ENCODE measurements around the gene DUSP3. TPM values are rescaled to one million over a fixed set of nuclear protein-coding genes. Genes with fewer than 3 reads are reported as not detected.

Gene DUSP3
- total RNA-seq, 4 donors from 2014 or later, result 28.4 to 88.1 (median 39.8) TPM

- Histone ChIP-seq H3K27ac (no peak overlapping the region), H3K4me1 (no peaks in the 10 kb centered on the region), H3K4me3 (no peak overlapping the region), H3K36me3 (no peaks in the 10 kb centered on the region), H3K27me3 (no peaks in the 10 kb centered on the region), H3K9me3 (no peaks in the 10 kb centered on the region)
- TF ChIP-seq CTCF (IDR thresholded peaks at IDR 0.05) (no peak), POLR2A (IDR thresholded peaks at IDR 0.05) (no peak)
- intact Hi-C loops (cut with DNase I; ENCODE audit: low total_unique reads), result no loop called here
- DNase-seq, result no peak
These were observed 31.5 kb upstream of the DUSP3 start for GRCh38 chr17:43810226-43810715.

GRCh38 chr17:43809121-43809520 lies 30.3 kb upstream of the DUSP3 start:
- Histone ChIP-seq H3K27me3 (no peaks in the 10 kb centered on the region), H3K9me3 (no peaks in the 10 kb centered on the region), H3K4me3 (no peak overlapping the region), H3K4me1 (no peaks in the 10 kb centered on the region), H3K36me3 (no peaks in the 10 kb centered on the region), H3K27ac (no peak overlapping the region)
- intact Hi-C loops (cut with DNase I; ENCODE audit: low total_unique reads), result no loop called here
- TF ChIP-seq CTCF (IDR thresholded peaks at IDR 0.05) (no peak), POLR2A (IDR thresholded peaks at IDR 0.05) (no peak)
- DNase-seq, result no peak

- H3K4me3 ChIP-seq, result no peak overlapping the region
- no peak for DNase-seq
- H3K4me1 ChIP-seq, result no peaks in the 10 kb centered on the region
- no peaks in the 10 kb centered on the region for H3K36me3 ChIP-seq
- H3K27ac ChIP-seq, result no peak overlapping the region
- intact Hi-C loops (cut with DNase I; ENCODE audit: low total_unique reads), result no loop called here
- no peaks in the 10 kb centered on the region for H3K27me3 ChIP-seq
- no peaks in the 10 kb centered on the region for H3K9me3 ChIP-seq
- TF ChIP-seq CTCF (IDR thresholded peaks at IDR 0.05) (no peak), POLR2A (IDR thresholded peaks at IDR 0.05) (no peak)
These were observed 29.3 kb upstream of the DUSP3 start for GRCh38 chr17:43808076-43808475.

- intact Hi-C loops (cut with DNase I; ENCODE audit: low total_unique reads), result no loop called here
- TF ChIP-seq CTCF (IDR thresholded peaks at IDR 0.05) (no peak), POLR2A (IDR thresholded peaks at IDR 0.05) (no peak)
- H3K36me3 ChIP-seq, result no peaks in the 10 kb centered on the region
These were observed 26.3 kb upstream of the DUSP3 start for GRCh38 chr17:43805117-43805516.

GRCh38 chr17:43803758-43804157 lies 25.0 kb upstream of the DUSP3 start:
- TF ChIP-seq CTCF (IDR thresholded peaks at IDR 0.05) (no peak), POLR2A (IDR thresholded peaks at IDR 0.05) (no peak)
- intact Hi-C loops (cut with DNase I; ENCODE audit: low total_unique reads), result no loop called here
- no peaks in the 10 kb centered on the region for H3K36me3 ChIP-seq
- no peaks in the 10 kb centered on the region for H3K4me1 ChIP-seq
- no peak overlapping the region for H3K4me3 ChIP-seq
- H3K27me3 ChIP-seq, result no peaks in the 10 kb centered on the region
- DNase-seq, result no peak
- no peak overlapping the region for H3K27ac ChIP-seq
- no peaks in the 10 kb centered on the region for H3K9me3 ChIP-seq

More at GRCh38 chr17:43805117-43805516, 26.3 kb upstream of the DUSP3 start:
- no peaks in the 10 kb centered on the region for H3K27me3 ChIP-seq
- no peaks in the 10 kb centered on the region for H3K9me3 ChIP-seq
- H3K4me3 ChIP-seq, result no peak overlapping the region
- H3K27ac ChIP-seq, result no peak overlapping the region
- no peak for DNase-seq
- no peaks in the 10 kb centered on the region for H3K4me1 ChIP-seq

All from uterus (tissue), 4 donors.